Measurements from ENCODE around the gene APMAP.
"Not testable (repeated sequence)": the region's sequence is repeated elsewhere in the genome, so short reads cannot be mapped to it uniquely, and the experiment has no call there.

The APMAP gene

GRCh38 chr20:24929867-24930723 lies 62.5 kb downstream of the APMAP start:
- H3K36me3 ChIP-seq (ENCODE audit: control insufficient read depth, low read depth, low read length); H3K9ac ChIP-seq (ENCODE audit: low read length); H3K27me3 ChIP-seq (ENCODE audit: control insufficient read depth, insufficient read depth, low read length); H3K9me3 ChIP-seq (ENCODE audit: control insufficient read depth, low read depth, low read length); H3K27ac ChIP-seq (ENCODE audit: low read length): not testable (repeated sequence)
- peaks cover 10% of the 10 kb centered on the region for H3K4me1 ChIP-seq (ENCODE audit: control insufficient read depth, low read depth, low read length)
- peak overlapping the region; percentile 24 for H3K4me3 ChIP-seq (ENCODE audit: low read length)

GRCh38 chr20:24929259-24929658 lies 63.3 kb downstream of the APMAP start:
- H3K9me3 ChIP-seq (ENCODE audit: control insufficient read depth, low read depth, low read length); H3K36me3 ChIP-seq (ENCODE audit: control insufficient read depth, low read depth, low read length); H3K9ac ChIP-seq (ENCODE audit: low read length); H3K4me3 ChIP-seq (ENCODE audit: low read length); H3K27me3 ChIP-seq (ENCODE audit: control insufficient read depth, insufficient read depth, low read length); H3K27ac ChIP-seq (ENCODE audit: low read length): not testable (repeated sequence)
- H3K4me1 ChIP-seq (ENCODE audit: control insufficient read depth, low read depth, low read length): peaks cover 10% of the 10 kb centered on the region

- not testable (repeated sequence) for H3K36me3 ChIP-seq (ENCODE audit: control insufficient read depth, low read depth, low read length); H3K4me3 ChIP-seq (ENCODE audit: low read length); H3K27ac ChIP-seq (ENCODE audit: low read length); H3K9ac ChIP-seq (ENCODE audit: low read length); H3K27me3 ChIP-seq (ENCODE audit: control insufficient read depth, insufficient read depth, low read length); H3K4me1 ChIP-seq (ENCODE audit: control insufficient read depth, low read depth, low read length); H3K9me3 ChIP-seq (ENCODE audit: control insufficient read depth, low read depth, low read length)
Observed at GRCh38 chr20:24920706-24921105, 71.8 kb downstream of the APMAP start.

GRCh38 chr20:24919665-24920064 lies 72.9 kb downstream of the APMAP start:
- H3K9ac ChIP-seq (ENCODE audit: low read length); H3K27me3 ChIP-seq (ENCODE audit: control insufficient read depth, insufficient read depth, low read length); H3K4me1 ChIP-seq (ENCODE audit: control insufficient read depth, low read depth, low read length); H3K9me3 ChIP-seq (ENCODE audit: control insufficient read depth, low read depth, low read length); H3K27ac ChIP-seq (ENCODE audit: low read length); H3K4me3 ChIP-seq (ENCODE audit: low read length); H3K36me3 ChIP-seq (ENCODE audit: control insufficient read depth, low read depth, low read length): not testable (repeated sequence)

- H3K4me1 ChIP-seq (ENCODE audit: control insufficient read depth, low read depth, low read length): no peaks in the 10 kb centered on the region
- no peak overlapping the region for H3K9ac ChIP-seq (ENCODE audit: low read length)
- H3K27ac ChIP-seq (ENCODE audit: low read length): no peak overlapping the region
- no peaks in the 10 kb centered on the region for H3K27me3 ChIP-seq (ENCODE audit: control insufficient read depth, insufficient read depth, low read length)
- H3K4me3 ChIP-seq (ENCODE audit: low read length): no peak overlapping the region
- H3K9me3 ChIP-seq (ENCODE audit: control insufficient read depth, low read depth, low read length): no peaks in the 10 kb centered on the region
- H3K36me3 ChIP-seq (ENCODE audit: control insufficient read depth, low read depth, low read length): no peaks in the 10 kb centered on the region
Observed at GRCh38 chr20:24918579-24919566, 73.7 kb downstream of the APMAP start.

- no peaks in the 10 kb centered on the region for H3K27me3 ChIP-seq (ENCODE audit: control insufficient read depth, insufficient read depth, low read length)
- H3K27ac ChIP-seq (ENCODE audit: low read length): no peak overlapping the region
- no peaks in the 10 kb centered on the region for H3K4me1 ChIP-seq (ENCODE audit: control insufficient read depth, low read depth, low read length)
- no peak overlapping the region for H3K9ac ChIP-seq (ENCODE audit: low read length)
- H3K36me3 ChIP-seq (ENCODE audit: control insufficient read depth, low read depth, low read length): no peaks in the 10 kb centered on the region
- H3K4me3 ChIP-seq (ENCODE audit: low read length): no peak overlapping the region
- no peaks in the 10 kb centered on the region for H3K9me3 ChIP-seq (ENCODE audit: control insufficient read depth, low read depth, low read length)
Observed at GRCh38 chr20:24917797-24918578, 74.6 kb downstream of the APMAP start.

- Histone ChIP-seq H3K4me3 (ENCODE audit: low read length) (no peak overlapping the region), H3K9me3 (ENCODE audit: control insufficient read depth, low read depth, low read length) (no peaks in the 10 kb centered on the region), H3K9ac (ENCODE audit: low read length) (no peak overlapping the region), H3K27me3 (ENCODE audit: control insufficient read depth, insufficient read depth, low read length) (no peaks in the 10 kb centered on the region), H3K27ac (ENCODE audit: low read length) (no peak overlapping the region), H3K4me1 (ENCODE audit: control insufficient read depth, low read depth, low read length) (no peaks in the 10 kb centered on the region), H3K36me3 (ENCODE audit: control insufficient read depth, low read depth, low read length) (no peaks in the 10 kb centered on the region)
Observed at GRCh38 chr20:24917056-24917455, 75.5 kb downstream of the APMAP start.

- Histone ChIP-seq H3K27ac (ENCODE audit: low read length) (no peak overlapping the region), H3K27me3 (ENCODE audit: control insufficient read depth, insufficient read depth, low read length) (no peaks in the 10 kb centered on the region), H3K9ac (ENCODE audit: low read length) (no peak overlapping the region), H3K9me3 (ENCODE audit: control insufficient read depth, low read depth, low read length) (no peaks in the 10 kb centered on the region), H3K4me3 (ENCODE audit: low read length) (no peak overlapping the region), H3K4me1 (ENCODE audit: control insufficient read depth, low read depth, low read length) (peaks cover 4% of the 10 kb centered on the region), H3K36me3 (ENCODE audit: control insufficient read depth, low read depth, low read length) (no peaks in the 10 kb centered on the region)
Observed at GRCh38 chr20:24916412-24916811, 76.1 kb downstream of the APMAP start.

GRCh38 chr20:24915892-24916291 lies 76.7 kb downstream of the APMAP start:
- no peak overlapping the region for H3K9ac ChIP-seq (ENCODE audit: low read length)
- H3K27ac ChIP-seq (ENCODE audit: low read length): no peak overlapping the region
- H3K4me1 ChIP-seq (ENCODE audit: control insufficient read depth, low read depth, low read length): peaks cover 5% of the 10 kb centered on the region
- no peaks in the 10 kb centered on the region for H3K36me3 ChIP-seq (ENCODE audit: control insufficient read depth, low read depth, low read length)
- H3K4me3 ChIP-seq (ENCODE audit: low read length): no peak overlapping the region
- no peaks in the 10 kb centered on the region for H3K9me3 ChIP-seq (ENCODE audit: control insufficient read depth, low read depth, low read length)
- no peaks in the 10 kb centered on the region for H3K27me3 ChIP-seq (ENCODE audit: control insufficient read depth, insufficient read depth, low read length)

GRCh38 chr20:24915440-24915839 lies 77.1 kb downstream of the APMAP start:
- H3K27me3 ChIP-seq (ENCODE audit: control insufficient read depth, insufficient read depth, low read length): no peaks in the 10 kb centered on the region
- no peak overlapping the region for H3K9ac ChIP-seq (ENCODE audit: low read length)
- H3K4me3 ChIP-seq (ENCODE audit: low read length): no peak overlapping the region
- no peaks in the 10 kb centered on the region for H3K36me3 ChIP-seq (ENCODE audit: control insufficient read depth, low read depth, low read length)
- no peak overlapping the region for H3K27ac ChIP-seq (ENCODE audit: low read length)
- H3K4me1 ChIP-seq (ENCODE audit: control insufficient read depth, low read depth, low read length): peaks cover 5% of the 10 kb centered on the region
- no peaks in the 10 kb centered on the region for H3K9me3 ChIP-seq (ENCODE audit: control insufficient read depth, low read depth, low read length)
